Tibial nerve (tissue), 4 donors: ENCODE results near the gene ZDHHC4.

Experiments used
- EP300 ChIP-seq, 2 donors: sonication (generic); formaldehyde crosslinking; IDR thresholded peaks; one replicate each; pipeline ENCODE4 v1.6.1; 2017; ENCODE audit warnings: antibody characterized with exemption in 2 of 2, mild to moderate bottlenecking in 1 of 2
- POLR2A ChIP-seq, 2 donors: fragments of 450-650 bp; IDR thresholded peaks; one replicate each; pipeline ENCODE4 v1.6.1; 2017; ENCODE audit warnings: antibody characterized with exemption in 2 of 2, mild to moderate bottlenecking in 2 of 2, moderate library complexity in 2 of 2
- TF ChIP-seq, protein P1 (sequence below), 5 experiments: fragments of 200-600 bp in 3 of 5; fragments of 450-650 bp in 2 of 5; sonication (generic) in 3 of 5; IDR thresholded peaks; one replicate each; pipeline ENCODE4 v1.5.1; 2016 to 2019; ENCODE audit warnings: antibody characterized with exemption in 5 of 5, mild to moderate bottlenecking in 3 of 5, moderate library complexity in 2 of 5

DNA sequence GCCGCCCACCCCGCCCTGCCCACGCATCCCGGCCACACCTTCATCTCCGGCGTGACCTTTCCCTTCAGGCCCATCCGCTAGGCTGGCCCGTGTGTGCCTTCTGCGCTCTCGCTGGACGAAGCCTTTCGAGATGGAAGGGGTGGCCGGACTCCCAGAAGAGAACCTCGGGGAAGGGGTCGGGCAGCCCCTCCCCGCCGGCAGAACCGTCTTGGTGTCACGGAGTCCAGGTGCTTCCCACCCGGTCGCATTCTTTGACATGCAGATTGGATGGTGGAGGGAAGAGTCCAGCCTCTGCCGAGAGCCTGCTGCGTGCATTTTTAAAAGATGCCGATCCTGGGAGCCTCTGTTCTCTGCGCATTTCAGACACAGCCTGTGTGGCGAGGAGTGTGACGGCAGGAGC, 30.8 kb downstream of the ZDHHC4 start:
- TF ChIP-seq, protein P1, sequence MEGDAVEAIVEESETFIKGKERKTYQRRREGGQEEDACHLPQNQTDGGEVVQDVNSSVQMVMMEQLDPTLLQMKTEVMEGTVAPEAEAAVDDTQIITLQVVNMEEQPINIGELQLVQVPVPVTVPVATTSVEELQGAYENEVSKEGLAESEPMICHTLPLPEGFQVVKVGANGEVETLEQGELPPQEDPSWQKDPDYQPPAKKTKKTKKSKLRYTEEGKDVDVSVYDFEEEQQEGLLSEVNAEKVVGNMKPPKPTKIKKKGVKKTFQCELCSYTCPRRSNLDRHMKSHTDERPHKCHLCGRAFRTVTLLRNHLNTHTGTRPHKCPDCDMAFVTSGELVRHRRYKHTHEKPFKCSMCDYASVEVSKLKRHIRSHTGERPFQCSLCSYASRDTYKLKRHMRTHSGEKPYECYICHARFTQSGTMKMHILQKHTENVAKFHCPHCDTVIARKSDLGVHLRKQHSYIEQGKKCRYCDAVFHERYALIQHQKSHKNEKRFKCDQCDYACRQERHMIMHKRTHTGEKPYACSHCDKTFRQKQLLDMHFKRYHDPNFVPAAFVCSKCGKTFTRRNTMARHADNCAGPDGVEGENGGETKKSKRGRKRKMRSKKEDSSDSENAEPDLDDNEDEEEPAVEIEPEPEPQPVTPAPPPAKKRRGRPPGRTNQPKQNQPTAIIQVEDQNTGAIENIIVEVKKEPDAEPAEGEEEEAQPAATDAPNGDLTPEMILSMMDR (IDR thresholded peaks at IDR 0.05), result no peak
- TF ChIP-seq POLR2A (IDR thresholded peaks at IDR 0.05), result no peak
- no peak for TF ChIP-seq EP300 (IDR thresholded peaks at IDR 0.05)
